Panc1 (cell line): Measurements from ENCODE around the gene CAMK1D.

Experiments
- CTCF ChIP-seq: fragments of 450-650 bp; IDR thresholded peaks from 2 replicates; pipeline ENCODE4 v1.5.1; 2017; ENCODE audit warnings: mild to moderate bottlenecking
- POLR2AphosphoS5 ChIP-seq: IDR thresholded peaks from 2 replicates; pipeline ENCODE4 v1.6.1; 2012; ENCODE audit warnings: mild to moderate bottlenecking, low read depth, low read length, moderate library complexity
- TCF7L2 ChIP-seq: IDR thresholded peaks from 2 replicates; pipeline ENCODE4 v1.6.1; 2011; ENCODE audit warnings: mild to moderate bottlenecking, low read depth, low read length, inconsistent platforms

- no peak for TF ChIP-seq CTCF
- no peak for TF ChIP-seq POLR2AphosphoS5
- no peak for TF ChIP-seq TCF7L2
Measured at GRCh38 chr10:12709000-12709401, 359.7 kb downstream of the CAMK1D start.
